ENCODE measurements around the gene TOPBP1. TPM values are rescaled to one million over a fixed set of nuclear protein-coding genes. Genes with fewer than 3 reads are reported as not detected.

TOPBP1 gene
- total RNA-seq, 1 donor, result 33.7 TPM

DNA sequence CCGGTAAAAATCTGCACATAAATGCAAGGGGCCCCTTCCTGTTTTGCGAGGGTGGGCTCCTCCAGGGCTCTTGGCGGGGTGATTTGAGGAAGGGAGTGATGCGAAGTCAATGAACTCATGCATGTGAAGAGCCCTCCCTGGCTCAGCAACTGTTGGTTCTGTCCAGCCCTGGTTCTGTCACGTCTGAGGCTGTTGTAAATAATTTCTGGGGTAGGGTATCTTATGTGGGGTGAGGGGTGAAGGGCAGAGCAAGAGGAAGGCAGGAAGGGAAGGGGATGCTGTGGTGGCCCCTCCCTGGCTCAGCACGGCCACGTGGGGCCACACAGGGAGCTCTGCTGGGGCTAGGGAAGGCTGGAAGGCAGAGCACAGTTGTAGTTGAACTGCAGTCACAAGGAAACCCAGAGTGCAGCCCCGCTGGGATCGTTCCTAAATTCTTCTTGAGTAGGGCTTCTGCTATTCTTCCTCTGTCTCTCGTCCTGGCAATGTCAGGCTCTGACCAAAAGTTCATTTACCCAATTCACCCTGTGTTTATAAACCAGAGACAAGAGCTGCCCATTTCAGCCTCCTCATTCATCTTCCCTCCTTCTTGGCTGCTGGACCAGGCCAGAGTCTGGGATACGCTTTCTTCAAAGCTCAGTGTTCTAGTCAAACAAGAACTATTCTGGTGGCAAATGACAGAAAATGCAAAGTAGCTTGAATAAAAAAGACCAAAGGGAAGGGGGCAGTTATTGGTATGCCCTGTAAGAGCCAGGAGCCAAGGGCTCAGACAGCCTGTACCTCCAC, 14.8 kb upstream of the TOPBP1 start:
- TF ChIP-seq, protein P1, sequence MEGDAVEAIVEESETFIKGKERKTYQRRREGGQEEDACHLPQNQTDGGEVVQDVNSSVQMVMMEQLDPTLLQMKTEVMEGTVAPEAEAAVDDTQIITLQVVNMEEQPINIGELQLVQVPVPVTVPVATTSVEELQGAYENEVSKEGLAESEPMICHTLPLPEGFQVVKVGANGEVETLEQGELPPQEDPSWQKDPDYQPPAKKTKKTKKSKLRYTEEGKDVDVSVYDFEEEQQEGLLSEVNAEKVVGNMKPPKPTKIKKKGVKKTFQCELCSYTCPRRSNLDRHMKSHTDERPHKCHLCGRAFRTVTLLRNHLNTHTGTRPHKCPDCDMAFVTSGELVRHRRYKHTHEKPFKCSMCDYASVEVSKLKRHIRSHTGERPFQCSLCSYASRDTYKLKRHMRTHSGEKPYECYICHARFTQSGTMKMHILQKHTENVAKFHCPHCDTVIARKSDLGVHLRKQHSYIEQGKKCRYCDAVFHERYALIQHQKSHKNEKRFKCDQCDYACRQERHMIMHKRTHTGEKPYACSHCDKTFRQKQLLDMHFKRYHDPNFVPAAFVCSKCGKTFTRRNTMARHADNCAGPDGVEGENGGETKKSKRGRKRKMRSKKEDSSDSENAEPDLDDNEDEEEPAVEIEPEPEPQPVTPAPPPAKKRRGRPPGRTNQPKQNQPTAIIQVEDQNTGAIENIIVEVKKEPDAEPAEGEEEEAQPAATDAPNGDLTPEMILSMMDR (IDR thresholded peaks at IDR 0.05; ENCODE audit: extremely low read depth, low read depth, low read length), result no peak
- Histone ChIP-seq H3K9me3 (ENCODE audit: low read depth, low read length) (no peaks in the 10 kb centered on the region), H3K4me3 (ENCODE audit: insufficient read depth, low read length) (no peak overlapping the region), H3K36me3 (ENCODE audit: insufficient read depth, low read length) (no peaks in the 10 kb centered on the region), H3K4me1 (ENCODE audit: insufficient read depth, low read length) (no peaks in the 10 kb centered on the region), H2AFZ (ENCODE audit: low read length) (no peak overlapping the region), H3K27me3 (ENCODE audit: insufficient read depth, low read length) (peaks cover 34% of the 10 kb centered on the region), H3K79me2 (ENCODE audit: insufficient read depth, low read length) (no peaks in the 10 kb centered on the region), H3K4me2 (ENCODE audit: insufficient read depth, low read length) (no peak overlapping the region), H4K20me1 (ENCODE audit: insufficient read depth, low read length) (no peaks in the 10 kb centered on the region), H3K27ac (ENCODE audit: low read depth, low read length) (no peak overlapping the region)
- DNase-seq (ENCODE audit: insufficient read length, low spot score, missing footprints), result peak; percentile 53

DNA sequence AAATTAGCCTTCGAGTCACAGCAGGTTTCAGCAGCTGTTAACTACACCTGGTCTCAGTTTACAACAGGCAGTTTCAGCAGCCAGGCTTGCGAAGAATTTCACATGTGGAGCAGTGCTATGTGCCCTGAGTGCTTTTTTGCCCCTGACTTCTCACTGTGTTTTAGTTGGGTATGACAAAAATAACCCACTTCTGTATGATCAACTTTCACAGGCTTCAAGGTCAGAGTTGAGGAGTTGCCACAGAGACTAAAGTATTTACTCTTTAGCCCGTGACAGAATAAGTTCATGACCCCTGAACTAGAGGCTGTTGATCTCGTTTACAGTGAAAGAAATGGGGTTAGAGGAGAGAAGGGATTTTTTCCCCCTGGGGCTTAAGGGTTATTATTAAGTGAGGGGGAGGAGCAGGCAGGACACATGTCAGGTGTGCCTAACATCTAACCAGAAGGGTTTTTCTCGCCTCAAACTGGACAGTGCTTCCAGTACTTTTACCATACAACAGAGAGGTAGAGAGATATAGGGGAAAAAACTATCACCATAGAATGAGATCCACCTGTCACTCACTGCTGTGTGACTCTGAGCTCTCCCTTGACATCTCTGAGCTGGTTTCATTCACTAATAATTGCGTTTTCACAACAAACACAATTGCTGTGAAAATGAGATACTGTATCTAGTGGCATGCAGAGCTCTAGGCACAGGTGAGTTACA, 14.0 kb upstream of the TOPBP1 start:
- DNase-seq (ENCODE audit: insufficient read length, low spot score, missing footprints), result no peak
- TF ChIP-seq, protein P1 (IDR thresholded peaks at IDR 0.05; ENCODE audit: extremely low read depth, low read depth, low read length), result no peak
- H3K4me2 ChIP-seq (ENCODE audit: insufficient read depth, low read length), result no peak overlapping the region

DNA sequence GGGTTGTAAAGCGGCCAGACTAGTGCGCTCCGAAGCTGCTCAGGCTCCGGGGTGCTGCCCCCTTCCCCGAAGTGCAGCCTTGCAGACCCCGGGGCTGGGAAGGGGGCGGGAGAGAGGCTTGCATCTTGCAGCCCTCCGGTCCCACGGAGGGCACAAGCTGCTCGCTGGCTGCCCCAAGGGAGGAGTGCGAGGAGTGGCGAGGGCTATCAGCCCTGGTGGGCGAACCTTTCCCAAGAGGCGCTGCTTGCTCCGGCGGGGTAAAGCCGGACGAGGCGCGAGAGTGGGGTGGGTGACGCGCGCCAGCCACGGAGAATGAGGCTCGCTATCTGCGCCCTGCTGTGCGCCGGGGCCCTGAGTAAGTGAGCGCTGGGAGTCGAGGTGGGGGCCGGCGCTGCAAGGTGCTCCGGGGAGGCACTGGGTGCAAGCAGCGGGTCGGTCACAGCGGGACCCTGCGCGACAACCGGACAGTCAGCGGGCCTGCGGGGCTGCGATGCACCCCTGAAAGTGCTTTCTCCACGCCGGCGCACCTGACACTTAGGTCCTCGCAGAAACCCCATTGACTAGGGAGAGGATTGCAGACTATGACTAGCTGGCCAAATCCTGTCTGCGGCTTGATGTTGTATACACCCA, 12.7 kb upstream of the TOPBP1 start:
- peaks cover 40% of the 10 kb centered on the region for H3K27me3 ChIP-seq (ENCODE audit: insufficient read depth, low read length)
- H2AFZ ChIP-seq (ENCODE audit: low read length), result no peak overlapping the region
- DNase-seq (ENCODE audit: insufficient read length, low spot score, missing footprints), result peak; percentile 55
- no peak overlapping the region for H3K27ac ChIP-seq (ENCODE audit: low read depth, low read length)
- no peaks in the 10 kb centered on the region for H3K79me2 ChIP-seq (ENCODE audit: insufficient read depth, low read length)
- no peak overlapping the region for H3K4me2 ChIP-seq (ENCODE audit: insufficient read depth, low read length)
- H3K9me3 ChIP-seq (ENCODE audit: low read depth, low read length), result no peaks in the 10 kb centered on the region
- TF ChIP-seq, protein P1 (IDR thresholded peaks at IDR 0.05; ENCODE audit: extremely low read depth, low read depth, low read length), result no peak
- no peaks in the 10 kb centered on the region for H3K36me3 ChIP-seq (ENCODE audit: insufficient read depth, low read length)
- no peaks in the 10 kb centered on the region for H3K4me1 ChIP-seq (ENCODE audit: insufficient read depth, low read length)
- no peaks in the 10 kb centered on the region for H4K20me1 ChIP-seq (ENCODE audit: insufficient read depth, low read length)
- H3K4me3 ChIP-seq (ENCODE audit: insufficient read depth, low read length), result no peak overlapping the region

More for the DNA sequence above, 14.0 kb upstream of the TOPBP1 start:
- H3K4me1 ChIP-seq (ENCODE audit: insufficient read depth, low read length), result no peaks in the 10 kb centered on the region
- no peak overlapping the region for H3K4me3 ChIP-seq (ENCODE audit: insufficient read depth, low read length)
- H3K9me3 ChIP-seq (ENCODE audit: low read depth, low read length), result no peaks in the 10 kb centered on the region
- no peaks in the 10 kb centered on the region for H4K20me1 ChIP-seq (ENCODE audit: insufficient read depth, low read length)
- peaks cover 36% of the 10 kb centered on the region for H3K27me3 ChIP-seq (ENCODE audit: insufficient read depth, low read length)
- H2AFZ ChIP-seq (ENCODE audit: low read length), result no peak overlapping the region
- no peaks in the 10 kb centered on the region for H3K79me2 ChIP-seq (ENCODE audit: insufficient read depth, low read length)
- no peaks in the 10 kb centered on the region for H3K36me3 ChIP-seq (ENCODE audit: insufficient read depth, low read length)
- no peak overlapping the region for H3K27ac ChIP-seq (ENCODE audit: low read depth, low read length)

DNA sequence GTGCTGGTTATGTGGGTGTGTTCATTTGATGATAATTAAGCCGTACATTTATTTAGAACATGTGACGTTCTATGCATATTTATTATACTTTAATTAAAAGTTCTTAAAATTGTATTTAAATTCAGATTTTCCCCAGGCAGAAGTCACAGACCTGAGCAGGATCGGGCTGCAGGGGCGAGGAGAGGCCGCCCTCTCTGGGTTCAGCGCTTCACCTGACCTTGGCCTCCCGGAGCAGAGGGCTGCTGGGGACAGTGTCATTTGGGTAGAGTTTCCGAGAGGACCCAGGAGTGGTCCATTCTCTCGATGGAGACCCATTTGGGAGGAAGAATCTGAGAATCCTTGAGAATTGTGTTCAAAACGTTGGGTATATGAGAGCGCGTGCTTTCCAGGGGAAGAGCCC, 12.0 kb upstream of the TOPBP1 start:
- no peaks in the 10 kb centered on the region for H4K20me1 ChIP-seq (ENCODE audit: insufficient read depth, low read length)
- no peaks in the 10 kb centered on the region for H3K36me3 ChIP-seq (ENCODE audit: insufficient read depth, low read length)
- no peaks in the 10 kb centered on the region for H3K9me3 ChIP-seq (ENCODE audit: low read depth, low read length)
- H3K27ac ChIP-seq (ENCODE audit: low read depth, low read length), result no peak overlapping the region
- H3K4me1 ChIP-seq (ENCODE audit: insufficient read depth, low read length), result no peaks in the 10 kb centered on the region
- H3K4me3 ChIP-seq (ENCODE audit: insufficient read depth, low read length), result no peak overlapping the region
- TF ChIP-seq, protein P1 (IDR thresholded peaks at IDR 0.05; ENCODE audit: extremely low read depth, low read depth, low read length), result no peak
- DNase-seq (ENCODE audit: insufficient read length, low spot score, missing footprints), result no peak
- H2AFZ ChIP-seq (ENCODE audit: low read length), result no peak overlapping the region
- H3K27me3 ChIP-seq (ENCODE audit: insufficient read depth, low read length), result peaks cover 40% of the 10 kb centered on the region
- H3K79me2 ChIP-seq (ENCODE audit: insufficient read depth, low read length), result no peaks in the 10 kb centered on the region
- no peak overlapping the region for H3K4me2 ChIP-seq (ENCODE audit: insufficient read depth, low read length)

Data from osteoblast (primary cell).